Lower lobe of right lung (tissue), 2 donors: ENCODE results near the gene KRTAP3-1. TPM values are rescaled to one million over a fixed set of nuclear protein-coding genes. Genes with fewer than 3 reads are reported as not detected.
A peak's percentile ranks its signal among the peaks of the same experiment; 100 is the strongest.

Experiments used
- ATAC-seq, 2 donors: fragments of 200-7000 bp; cut with Tn5 transposase; one replicate each; pipeline ENCODE4 v1.9.1; 2020 to 2022; ENCODE audit warnings: mild to moderate bottlenecking in 2 of 2, moderate library complexity in 2 of 2
- DNase-seq: peaks from one replicate; pipeline ENCODE4 v3.0.0-alpha.2; 2020
- H3K27ac ChIP-seq: fragments of 200-600 bp; one replicate; pipeline ENCODE4 v1.8.0; 2022
- H3K27me3 ChIP-seq: fragments of 200-600 bp; one replicate; pipeline ENCODE4 v1.8.0; 2022; ENCODE audit warnings: low read depth
- H3K36me3 ChIP-seq: fragments of 200-600 bp; one replicate; pipeline ENCODE4 v1.8.0; 2022; ENCODE audit warnings: mild to moderate bottlenecking
- H3K4me1 ChIP-seq: fragments of 200-600 bp; one replicate; pipeline ENCODE4 v1.8.0; 2022
- H3K4me3 ChIP-seq: fragments of 200-600 bp; one replicate; pipeline ENCODE4 v1.8.0; 2022; ENCODE audit warnings: mild to moderate bottlenecking
- H3K9me3 ChIP-seq: fragments of 200-600 bp; one replicate; pipeline ENCODE4 v1.8.0; 2022
- CTCF ChIP-seq: fragments of 200-600 bp; IDR thresholded peaks from one replicate; pipeline ENCODE4 v1.8.0; 2022; ENCODE audit warnings: antibody characterized with exemption, mild to moderate bottlenecking
- intact Hi-C: fragments of 100-400 bp; cut with DNase I; formaldehyde crosslinking; loops from one replicate; pipeline ENCODE4 v1.11.0; 2022
- total RNA-seq: library from RNA; stranded (reverse); fragmentation: NEBNext Ultra II Directional; extraction: Animal tissue kit (Norgen Biotek cat#: 25700); gene quantifications from one replicate; pipeline ENCODE4 v1.2.1, GENCODE V29; 2021
- donor health status: DM: no; HTN: yes; CAD: no; lungs with severe emphysema.

Gene KRTAP3-1
- total RNA-seq, 1 donor from 2014 or later: not detected

DNA sequence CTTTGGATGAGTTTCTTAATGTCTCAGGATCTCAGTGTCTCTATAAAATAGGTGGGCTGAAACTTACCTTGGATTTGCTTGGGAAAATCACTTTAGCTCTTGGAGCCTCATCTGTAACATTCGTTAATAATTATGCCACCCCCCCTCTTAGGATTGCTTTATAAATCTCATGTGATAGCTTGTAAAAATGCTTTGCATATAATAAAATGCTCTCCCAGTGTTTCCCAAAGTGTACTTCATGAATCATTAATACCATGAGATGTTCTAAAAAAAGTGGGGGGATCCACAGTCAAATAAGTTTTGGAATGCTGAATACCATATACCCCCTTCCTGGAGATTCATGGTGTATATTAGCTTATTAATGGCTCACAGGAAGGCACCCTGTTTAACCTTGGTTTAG is 47.3 kb downstream of the KRTAP3-1 start:
- H3K4me3 ChIP-seq: no peak overlapping the region
- no peaks in the 10 kb centered on the region for H3K27me3 ChIP-seq
- TF ChIP-seq CTCF: no peak
- H3K4me1 ChIP-seq: peaks cover 7% of the 10 kb centered on the region
- no peaks in the 10 kb centered on the region for H3K36me3 ChIP-seq
- no peak overlapping the region for H3K27ac ChIP-seq
- ATAC-seq (no peak), DNase-seq (no peak)
- H3K9me3 ChIP-seq: no peaks in the 10 kb centered on the region
- intact Hi-C loops: no loop called here

DNA sequence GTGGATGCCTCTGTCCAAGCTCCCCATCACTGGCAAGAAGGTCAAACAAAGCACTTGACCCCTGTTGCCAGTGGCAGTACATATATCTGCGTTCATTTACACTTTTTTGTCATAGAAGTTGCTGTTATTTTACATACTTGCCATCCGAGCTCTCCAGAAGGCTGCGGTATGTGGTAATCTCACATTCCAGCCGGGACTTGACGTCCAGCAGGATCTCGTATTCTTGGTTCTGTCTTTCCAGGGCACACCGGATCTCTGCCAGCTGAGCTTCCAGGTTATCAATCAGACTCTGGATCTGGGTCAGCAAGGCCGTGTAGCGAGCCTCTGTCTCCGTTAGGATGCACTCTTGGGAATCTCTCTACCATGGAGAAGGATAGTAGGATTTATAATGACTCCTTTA is 48.8 kb downstream of the KRTAP3-1 start:
- H3K4me3 ChIP-seq: peak overlapping the region; percentile 4
- no peaks in the 10 kb centered on the region for H3K27me3 ChIP-seq
- intact Hi-C loops: no loop called here
- peak; percentile 37 to 54 for ATAC-seq
- no peaks in the 10 kb centered on the region for H3K9me3 ChIP-seq
- no peak for DNase-seq
- TF ChIP-seq CTCF: no peak
- H3K27ac ChIP-seq: no peak overlapping the region
- no peaks in the 10 kb centered on the region for H3K36me3 ChIP-seq
- peaks cover 7% of the 10 kb centered on the region for H3K4me1 ChIP-seq

Other genes with a start within 250 kb of the KRTAP3-1 start
- gene KRT26, start 236.9 kb downstream of the KRTAP3-1 start, total RNA-seq: not detected
- gene KRT27, start 226.6 kb downstream of the KRTAP3-1 start, total RNA-seq: not detected
- not detected for gene KRT28, start 209.2 kb downstream of the KRTAP3-1 start, total RNA-seq
- gene KRT10, start 186.5 kb downstream of the KRTAP3-1 start, total RNA-seq: 31.7 TPM
- gene KRT12, start 141.9 kb downstream of the KRTAP3-1 start, total RNA-seq: not detected
- not detected for gene KRT20, start 123.9 kb downstream of the KRTAP3-1 start, total RNA-seq
- gene KRT23, start 71.5 kb downstream of the KRTAP3-1 start, total RNA-seq: 1.9 TPM
- gene KRT39, start 42.2 kb downstream of the KRTAP3-1 start, total RNA-seq: 0.59 TPM
- gene KRT40, start 24.8 kb downstream of the KRTAP3-1 start, total RNA-seq: 0.27 TPM
- gene KRTAP3-3, start 15.0 kb downstream of the KRTAP3-1 start, total RNA-seq: not detected
- not detected for gene KRTAP3-2, start 9.2 kb downstream of the KRTAP3-1 start, total RNA-seq
- gene KRTAP1-5, start 18.1 kb upstream of the KRTAP3-1 start, total RNA-seq: not detected
- gene KRTAP1-4, start 21.1 kb upstream of the KRTAP3-1 start, total RNA-seq: not detected
- gene KRTAP1-3, start 25.7 kb upstream of the KRTAP3-1 start, total RNA-seq: not detected
- gene KRTAP1-1, start 32.3 kb upstream of the KRTAP3-1 start, total RNA-seq: not detected
- not detected for gene KRTAP2-1, start 38.2 kb upstream of the KRTAP3-1 start, total RNA-seq
- not detected for gene KRTAP2-2, start 46.1 kb upstream of the KRTAP3-1 start, total RNA-seq
- gene KRTAP2-3, start 51.0 kb upstream of the KRTAP3-1 start, total RNA-seq: not detected
- not detected for gene KRTAP2-4, start 56.8 kb upstream of the KRTAP3-1 start, total RNA-seq
- not detected for gene KRTAP4-7, start 75.0 kb upstream of the KRTAP3-1 start, total RNA-seq
- gene KRTAP4-8, start 89.0 kb upstream of the KRTAP3-1 start, total RNA-seq: not detected
- gene KRTAP4-16, start 93.1 kb upstream of the KRTAP3-1 start, total RNA-seq: not detected
- gene KRTAP4-9, start 96.3 kb upstream of the KRTAP3-1 start, total RNA-seq: not detected
- not detected for gene KRTAP4-11, start 109.2 kb upstream of the KRTAP3-1 start, total RNA-seq
- gene KRTAP4-12, start 115.1 kb upstream of the KRTAP3-1 start, total RNA-seq: not detected
- not detected for gene KRTAP4-6, start 131.4 kb upstream of the KRTAP3-1 start, total RNA-seq
- gene KRTAP4-5, start 140.7 kb upstream of the KRTAP3-1 start, total RNA-seq: not detected
- gene KRTAP4-4, start 151.6 kb upstream of the KRTAP3-1 start, total RNA-seq: not detected
- gene KRTAP4-3, start 159.1 kb upstream of the KRTAP3-1 start, total RNA-seq: not detected
- gene KRTAP4-2, start 169.1 kb upstream of the KRTAP3-1 start, total RNA-seq: not detected
- gene KRTAP4-1, start 175.8 kb upstream of the KRTAP3-1 start, total RNA-seq: not detected
- gene KRTAP9-1, start 180.8 kb upstream of the KRTAP3-1 start, total RNA-seq: not detected
- gene KRTAP9-2, start 217.5 kb upstream of the KRTAP3-1 start, total RNA-seq: not detected
- not detected for gene KRTAP9-3, start 223.3 kb upstream of the KRTAP3-1 start, total RNA-seq
- not detected for gene KRTAP9-8, start 228.9 kb upstream of the KRTAP3-1 start, total RNA-seq
- gene KRTAP9-4, start 240.6 kb upstream of the KRTAP3-1 start, total RNA-seq: not detected
- gene KRTAP9-9, start 246.3 kb upstream of the KRTAP3-1 start, total RNA-seq: not detected